Upper lobe of left lung (tissue), 6 donors: ENCODE measurements around the gene NEDD4L. TPM values are rescaled to one million over a fixed set of nuclear protein-coding genes. Genes with fewer than 3 reads are reported as not detected.
A peak's percentile ranks its signal among the peaks of the same experiment; 100 is the strongest.

Experiments used
- ATAC-seq, 2 donors: fragments of 200-7000 bp; cut with Tn5 transposase; one replicate each; pipeline ENCODE4 v1.9.1; 2022; ENCODE audit warnings: mild to moderate bottlenecking in 2 of 2, moderate library complexity in 2 of 2; ENCODE audit not compliant: low FRiP score in 2 of 2
- DNase-seq, 2 donors: peaks; one replicate each; pipeline ENCODE4 v3.0.0-alpha.2; 2019 to 2020
- H3K27ac ChIP-seq, 4 donors: fragments of 200-600 bp; sonication (generic); one replicate each; pipeline ENCODE4 v1.5.1; 2016 to 2019
- H3K27me3 ChIP-seq, 4 donors: fragments of 200-600 bp; sonication (generic); one replicate each; pipeline ENCODE4 v1.5.1; 2017 to 2019
- H3K36me3 ChIP-seq, 4 donors: fragments of 200-600 bp; sonication (generic); one replicate each; pipeline ENCODE4 v1.5.1; 2016 to 2019
- H3K4me1 ChIP-seq, 4 donors: fragments of 200-600 bp; sonication (generic); one replicate each; pipeline ENCODE4 v1.5.1; 2018 to 2019
- H3K4me3 ChIP-seq, 4 donors: fragments of 200-600 bp; sonication (generic); one replicate each; pipeline ENCODE4 v1.5.1; 2017 to 2019; ENCODE audit warnings: mild to moderate bottlenecking in 2 of 4, moderate library complexity in 1 of 4
- H3K9me3 ChIP-seq, 4 donors: fragments of 200-600 bp; sonication (generic); one replicate each; pipeline ENCODE4 v1.5.1; 2018 to 2019
- EP300 ChIP-seq, 4 donors: sonication (generic); formaldehyde crosslinking; IDR thresholded peaks; one replicate each; pipeline ENCODE4 v1.5.1; 2017; ENCODE audit warnings: antibody characterized with exemption in 4 of 4, control low read depth in 2 of 4
- POLR2A ChIP-seq, 4 donors: fragments of 450-650 bp; IDR thresholded peaks; one replicate each; pipeline ENCODE4 v1.5.1; 2016 to 2017; ENCODE audit warnings: antibody characterized with exemption in 4 of 4, mild to moderate bottlenecking in 2 of 4
- POLR2AphosphoS5 ChIP-seq, 2 donors: sonication (generic); formaldehyde crosslinking; IDR thresholded peaks; one replicate each; pipeline ENCODE4 v1.5.1; 2017; ENCODE audit warnings: antibody characterized with exemption in 2 of 2
- WGBS, 2 donors: methylation state at CpG; one replicate each; pipeline ENCODE4 v1.1.5; 2017 to 2018; 5-methylcytosine and 5-hydroxymethylcytosine counted together
- total RNA-seq, 6 donors: library from RNA; depleted of rRNA in 4 of 6; stranded (reverse); fragments of >200 nt in 4 of 6; gene quantifications; one replicate each; pipeline versions ENCODE4 v1.1.0 to v1.2.1, GENCODE V29; 2016 to 2021
- TF ChIP-seq, protein P1 (sequence below), 6 experiments: fragments of 450-650 bp in 4 of 6; fragments of 200-600 bp in 2 of 6; sonication (generic) in 2 of 6; IDR thresholded peaks; one replicate each; pipeline ENCODE4 v1.5.1; 2016 to 2019; ENCODE audit warnings: antibody characterized with exemption in 6 of 6
- donor health status: DM: no; HTN: no; CAD: no; lungs with moderate emphysema.
- donor health status: DM: no; HTN: yes; CAD: no; lungs with severe emphysema.

The NEDD4L gene
- total RNA-seq, 6 donors from 2014 or later, result 148 to 491 (median 300) TPM

DNA sequence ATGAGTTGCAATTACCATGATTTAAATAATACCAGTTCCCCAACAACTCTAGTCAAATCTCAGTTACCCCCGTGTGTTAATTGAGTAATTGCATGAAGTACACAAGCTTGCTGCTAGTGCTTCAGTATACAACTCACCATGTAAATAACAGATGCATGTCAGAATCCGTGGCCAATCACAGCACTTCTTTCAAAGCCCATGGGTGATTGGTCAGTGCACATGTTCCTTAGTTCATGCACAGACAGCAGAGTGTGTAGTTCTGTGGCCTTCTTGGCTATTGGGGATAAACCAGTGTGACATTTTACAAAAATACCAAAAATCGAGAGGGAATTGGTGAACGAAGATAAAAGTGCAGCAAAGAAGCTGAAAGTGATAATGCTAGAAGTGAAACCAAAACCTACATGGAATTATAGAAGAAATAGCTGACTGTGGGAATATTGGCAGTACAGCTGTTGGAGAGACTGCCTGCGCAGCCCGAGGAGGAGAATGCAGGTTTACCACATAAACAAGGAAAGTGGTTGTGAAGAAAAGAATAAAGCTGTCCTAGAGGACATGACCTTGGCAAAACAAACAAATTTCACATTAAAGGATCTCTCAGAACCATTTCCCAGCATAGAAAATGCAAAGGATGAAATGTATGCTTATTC is 59.4 kb downstream of the NEDD4L start:
- WGBS, 2 donors, result 35 to 43% methylated on average over 6 of the region's 6 CpGs
- no peak for DNase-seq
- Histone ChIP-seq H3K36me3 (no peaks in the 10 kb centered on the region), H3K27me3 (no peaks in the 10 kb centered on the region), H3K4me3 (peak overlapping the region in 2 of 4 donors; percentile 9 to 21), H3K27ac (peak overlapping the region in 1 of 4 donors; percentile 21), H3K9me3 (no peaks in the 10 kb centered on the region), H3K4me1 (peaks cover 8 to 32% (median 15%) of the 10 kb centered on the region in 4 donors)
- no peak for ATAC-seq
- TF ChIP-seq POLR2AphosphoS5 (IDR thresholded peaks at IDR 0.05), result no peak
- TF ChIP-seq POLR2A (IDR thresholded peaks at IDR 0.05), result no peak
- TF ChIP-seq, protein P1, sequence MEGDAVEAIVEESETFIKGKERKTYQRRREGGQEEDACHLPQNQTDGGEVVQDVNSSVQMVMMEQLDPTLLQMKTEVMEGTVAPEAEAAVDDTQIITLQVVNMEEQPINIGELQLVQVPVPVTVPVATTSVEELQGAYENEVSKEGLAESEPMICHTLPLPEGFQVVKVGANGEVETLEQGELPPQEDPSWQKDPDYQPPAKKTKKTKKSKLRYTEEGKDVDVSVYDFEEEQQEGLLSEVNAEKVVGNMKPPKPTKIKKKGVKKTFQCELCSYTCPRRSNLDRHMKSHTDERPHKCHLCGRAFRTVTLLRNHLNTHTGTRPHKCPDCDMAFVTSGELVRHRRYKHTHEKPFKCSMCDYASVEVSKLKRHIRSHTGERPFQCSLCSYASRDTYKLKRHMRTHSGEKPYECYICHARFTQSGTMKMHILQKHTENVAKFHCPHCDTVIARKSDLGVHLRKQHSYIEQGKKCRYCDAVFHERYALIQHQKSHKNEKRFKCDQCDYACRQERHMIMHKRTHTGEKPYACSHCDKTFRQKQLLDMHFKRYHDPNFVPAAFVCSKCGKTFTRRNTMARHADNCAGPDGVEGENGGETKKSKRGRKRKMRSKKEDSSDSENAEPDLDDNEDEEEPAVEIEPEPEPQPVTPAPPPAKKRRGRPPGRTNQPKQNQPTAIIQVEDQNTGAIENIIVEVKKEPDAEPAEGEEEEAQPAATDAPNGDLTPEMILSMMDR (IDR thresholded peaks at IDR 0.05), result no peak
- no peak for TF ChIP-seq EP300 (IDR thresholded peaks at IDR 0.05)

DNA sequence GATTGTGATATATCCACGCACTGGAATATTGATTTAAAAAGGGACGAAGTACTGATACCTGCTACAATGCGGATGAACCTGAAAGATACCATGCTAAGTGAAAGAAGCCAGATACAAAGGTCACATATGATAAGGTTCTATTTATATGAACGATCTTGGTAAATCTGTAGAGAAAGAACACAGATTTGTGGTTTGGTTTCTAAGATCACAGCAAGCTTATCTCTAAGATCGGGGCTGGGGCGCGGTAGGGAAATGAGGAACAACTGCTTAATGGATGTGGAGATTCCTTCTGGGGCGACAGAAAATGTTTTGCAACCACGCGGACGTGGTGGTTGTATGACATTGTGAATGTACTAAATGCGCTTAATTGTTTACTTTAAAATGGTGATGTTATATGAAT is 60.1 kb downstream of the NEDD4L start:
- Histone ChIP-seq H3K9me3 (no peaks in the 10 kb centered on the region), H3K4me3 (no peak overlapping the region), H3K27me3 (no peaks in the 10 kb centered on the region), H3K36me3 (no peaks in the 10 kb centered on the region), H3K4me1 (peaks cover 8 to 32% (median 15%) of the 10 kb centered on the region in 4 donors), H3K27ac (no peak overlapping the region)
- ATAC-seq (no peak), DNase-seq (no peak)
- WGBS, 2 donors, result 61 to 66% methylated on average over 12 of the region's 12 CpGs
- TF ChIP-seq EP300 (IDR thresholded peaks at IDR 0.05), result no peak
- TF ChIP-seq POLR2A (IDR thresholded peaks at IDR 0.05), result no peak
- no peak for TF ChIP-seq POLR2AphosphoS5 (IDR thresholded peaks at IDR 0.05)
- TF ChIP-seq, protein P1 (IDR thresholded peaks at IDR 0.05), result no peak

DNA sequence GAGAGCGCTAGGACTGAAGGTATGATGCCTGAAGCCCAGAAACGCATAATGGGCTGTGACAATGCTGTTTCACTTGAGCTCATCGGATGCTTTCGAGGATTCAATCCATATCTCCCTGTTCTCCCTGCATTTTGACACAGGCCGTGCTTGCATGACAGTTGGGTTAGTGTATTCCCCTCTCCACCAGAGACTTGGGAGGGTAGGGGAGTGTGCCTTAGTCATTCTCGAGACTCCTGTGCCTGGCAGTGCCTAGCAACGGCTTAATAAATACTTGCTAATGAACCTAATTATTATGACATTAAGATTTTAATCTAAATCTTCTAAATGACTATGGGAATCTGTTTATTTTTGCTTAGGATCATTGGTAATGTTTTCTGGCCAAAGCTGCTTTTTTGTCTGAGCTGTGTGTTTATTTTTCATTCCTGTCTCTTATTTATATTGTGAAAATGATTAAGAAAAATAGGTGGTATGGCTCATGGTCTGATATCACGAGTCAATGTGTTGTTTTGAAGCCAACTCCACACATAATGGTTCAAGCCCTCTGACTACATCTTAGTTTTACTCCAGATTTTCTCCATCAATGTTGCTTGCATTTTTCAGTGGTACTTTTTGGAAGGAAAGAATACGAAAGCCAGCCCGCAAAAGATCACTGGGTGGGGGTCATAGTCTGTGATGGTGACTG is 61.3 kb downstream of the NEDD4L start:
- no peak for ATAC-seq
- Histone ChIP-seq H3K9me3 (no peaks in the 10 kb centered on the region), H3K4me3 (no peak overlapping the region), H3K4me1 (peaks cover 8 to 32% (median 15%) of the 10 kb centered on the region in 4 donors), H3K27me3 (no peaks in the 10 kb centered on the region), H3K27ac (peak overlapping the region in 1 of 4 donors; percentile 4), H3K36me3 (no peaks in the 10 kb centered on the region)
- TF ChIP-seq POLR2A (IDR thresholded peaks at IDR 0.05) (no peak), POLR2AphosphoS5 (IDR thresholded peaks at IDR 0.05) (no peak), EP300 (IDR thresholded peaks at IDR 0.05) (no peak)
- TF ChIP-seq, protein P1 (IDR thresholded peaks at IDR 0.05), result no peak
- DNase-seq, result no peak
- 80 to 84% methylated on average over 10 of the region's 10 CpGs for WGBS, 2 donors

DNA sequence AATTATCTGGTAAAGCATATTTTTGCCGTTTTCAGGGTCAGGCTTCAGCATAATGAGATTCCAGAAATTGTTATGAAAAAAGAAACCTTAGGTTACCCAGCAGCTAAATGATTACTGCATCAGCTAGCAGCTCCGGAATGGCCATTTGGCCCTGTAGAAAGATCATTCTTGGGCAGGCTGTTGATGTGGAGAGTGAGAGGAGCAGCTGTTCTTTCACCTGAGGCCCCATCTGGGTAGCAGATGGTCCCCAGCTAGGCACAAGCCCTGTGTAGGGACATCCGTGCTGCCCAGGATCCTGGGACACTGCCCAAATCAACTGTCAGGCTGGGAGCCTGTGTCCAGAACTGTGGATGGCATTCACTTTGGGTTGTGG is 61.8 kb downstream of the NEDD4L start:
- Histone ChIP-seq H3K4me3 (no peak overlapping the region), H3K27me3 (no peaks in the 10 kb centered on the region), H3K36me3 (no peaks in the 10 kb centered on the region), H3K27ac (peak overlapping the region in 1 of 4 donors; percentile 31), H3K9me3 (no peaks in the 10 kb centered on the region), H3K4me1 (peaks cover 8 to 29% (median 15%) of the 10 kb centered on the region in 4 donors)
- ATAC-seq (no peak), DNase-seq (no peak)
- WGBS, 2 donors, result 47 to 54% methylated on average over 2 to 3 of the region's 3 CpGs
- TF ChIP-seq, protein P1 (IDR thresholded peaks at IDR 0.05), result no peak
- TF ChIP-seq POLR2A (IDR thresholded peaks at IDR 0.05), result no peak
- no peak for TF ChIP-seq POLR2AphosphoS5 (IDR thresholded peaks at IDR 0.05)
- TF ChIP-seq EP300 (IDR thresholded peaks at IDR 0.05), result no peak
